ENCODE data around the gene RANBP1.

- TF ChIP-seq, protein P1, sequence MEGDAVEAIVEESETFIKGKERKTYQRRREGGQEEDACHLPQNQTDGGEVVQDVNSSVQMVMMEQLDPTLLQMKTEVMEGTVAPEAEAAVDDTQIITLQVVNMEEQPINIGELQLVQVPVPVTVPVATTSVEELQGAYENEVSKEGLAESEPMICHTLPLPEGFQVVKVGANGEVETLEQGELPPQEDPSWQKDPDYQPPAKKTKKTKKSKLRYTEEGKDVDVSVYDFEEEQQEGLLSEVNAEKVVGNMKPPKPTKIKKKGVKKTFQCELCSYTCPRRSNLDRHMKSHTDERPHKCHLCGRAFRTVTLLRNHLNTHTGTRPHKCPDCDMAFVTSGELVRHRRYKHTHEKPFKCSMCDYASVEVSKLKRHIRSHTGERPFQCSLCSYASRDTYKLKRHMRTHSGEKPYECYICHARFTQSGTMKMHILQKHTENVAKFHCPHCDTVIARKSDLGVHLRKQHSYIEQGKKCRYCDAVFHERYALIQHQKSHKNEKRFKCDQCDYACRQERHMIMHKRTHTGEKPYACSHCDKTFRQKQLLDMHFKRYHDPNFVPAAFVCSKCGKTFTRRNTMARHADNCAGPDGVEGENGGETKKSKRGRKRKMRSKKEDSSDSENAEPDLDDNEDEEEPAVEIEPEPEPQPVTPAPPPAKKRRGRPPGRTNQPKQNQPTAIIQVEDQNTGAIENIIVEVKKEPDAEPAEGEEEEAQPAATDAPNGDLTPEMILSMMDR (IDR thresholded peaks at IDR 0.05; ENCODE audit: insufficient read depth, low read length): no peak
- TF ChIP-seq, protein P2, sequence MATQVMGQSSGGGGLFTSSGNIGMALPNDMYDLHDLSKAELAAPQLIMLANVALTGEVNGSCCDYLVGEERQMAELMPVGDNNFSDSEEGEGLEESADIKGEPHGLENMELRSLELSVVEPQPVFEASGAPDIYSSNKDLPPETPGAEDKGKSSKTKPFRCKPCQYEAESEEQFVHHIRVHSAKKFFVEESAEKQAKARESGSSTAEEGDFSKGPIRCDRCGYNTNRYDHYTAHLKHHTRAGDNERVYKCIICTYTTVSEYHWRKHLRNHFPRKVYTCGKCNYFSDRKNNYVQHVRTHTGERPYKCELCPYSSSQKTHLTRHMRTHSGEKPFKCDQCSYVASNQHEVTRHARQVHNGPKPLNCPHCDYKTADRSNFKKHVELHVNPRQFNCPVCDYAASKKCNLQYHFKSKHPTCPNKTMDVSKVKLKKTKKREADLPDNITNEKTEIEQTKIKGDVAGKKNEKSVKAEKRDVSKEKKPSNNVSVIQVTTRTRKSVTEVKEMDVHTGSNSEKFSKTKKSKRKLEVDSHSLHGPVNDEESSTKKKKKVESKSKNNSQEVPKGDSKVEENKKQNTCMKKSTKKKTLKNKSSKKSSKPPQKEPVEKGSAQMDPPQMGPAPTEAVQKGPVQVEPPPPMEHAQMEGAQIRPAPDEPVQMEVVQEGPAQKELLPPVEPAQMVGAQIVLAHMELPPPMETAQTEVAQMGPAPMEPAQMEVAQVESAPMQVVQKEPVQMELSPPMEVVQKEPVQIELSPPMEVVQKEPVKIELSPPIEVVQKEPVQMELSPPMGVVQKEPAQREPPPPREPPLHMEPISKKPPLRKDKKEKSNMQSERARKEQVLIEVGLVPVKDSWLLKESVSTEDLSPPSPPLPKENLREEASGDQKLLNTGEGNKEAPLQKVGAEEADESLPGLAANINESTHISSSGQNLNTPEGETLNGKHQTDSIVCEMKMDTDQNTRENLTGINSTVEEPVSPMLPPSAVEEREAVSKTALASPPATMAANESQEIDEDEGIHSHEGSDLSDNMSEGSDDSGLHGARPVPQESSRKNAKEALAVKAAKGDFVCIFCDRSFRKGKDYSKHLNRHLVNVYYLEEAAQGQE (IDR thresholded peaks at IDR 0.05; ENCODE audit: insufficient replicate concordance, low read depth): no peak
- TF ChIP-seq GABPA (IDR thresholded peaks at IDR 0.05; ENCODE audit: low read depth): no peak
- no peak for TF ChIP-seq SPI1 (IDR thresholded peaks at IDR 0.05; ENCODE audit: borderline replicate concordance, low read depth)
- TF ChIP-seq POLR2AphosphoS5 (IDR thresholded peaks at IDR 0.05; ENCODE audit: low read depth): no peak
Observed at GRCh38 chr22:20066617-20067383, 49.1 kb upstream of the RANBP1 start.
